CD4-positive, alpha-beta T cell treated with Interleukin-6 at 100 ng/mL for 8 hours (primary cell): ENCODE results near the gene SLC22A7.
A peak's percentile ranks its signal among the peaks of the same experiment; 100 is the strongest.

Source experiments
- DNase-seq: peaks from one replicate; pipeline ENCODE4 v3.0.0-alpha.2; 2020; ENCODE audit warnings: mixed read lengths, low spot score

Gene SLC22A7, protein sequence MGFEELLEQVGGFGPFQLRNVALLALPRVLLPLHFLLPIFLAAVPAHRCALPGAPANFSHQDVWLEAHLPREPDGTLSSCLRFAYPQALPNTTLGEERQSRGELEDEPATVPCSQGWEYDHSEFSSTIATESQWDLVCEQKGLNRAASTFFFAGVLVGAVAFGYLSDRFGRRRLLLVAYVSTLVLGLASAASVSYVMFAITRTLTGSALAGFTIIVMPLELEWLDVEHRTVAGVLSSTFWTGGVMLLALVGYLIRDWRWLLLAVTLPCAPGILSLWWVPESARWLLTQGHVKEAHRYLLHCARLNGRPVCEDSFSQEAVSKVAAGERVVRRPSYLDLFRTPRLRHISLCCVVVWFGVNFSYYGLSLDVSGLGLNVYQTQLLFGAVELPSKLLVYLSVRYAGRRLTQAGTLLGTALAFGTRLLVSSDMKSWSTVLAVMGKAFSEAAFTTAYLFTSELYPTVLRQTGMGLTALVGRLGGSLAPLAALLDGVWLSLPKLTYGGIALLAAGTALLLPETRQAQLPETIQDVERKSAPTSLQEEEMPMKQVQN

DNA sequence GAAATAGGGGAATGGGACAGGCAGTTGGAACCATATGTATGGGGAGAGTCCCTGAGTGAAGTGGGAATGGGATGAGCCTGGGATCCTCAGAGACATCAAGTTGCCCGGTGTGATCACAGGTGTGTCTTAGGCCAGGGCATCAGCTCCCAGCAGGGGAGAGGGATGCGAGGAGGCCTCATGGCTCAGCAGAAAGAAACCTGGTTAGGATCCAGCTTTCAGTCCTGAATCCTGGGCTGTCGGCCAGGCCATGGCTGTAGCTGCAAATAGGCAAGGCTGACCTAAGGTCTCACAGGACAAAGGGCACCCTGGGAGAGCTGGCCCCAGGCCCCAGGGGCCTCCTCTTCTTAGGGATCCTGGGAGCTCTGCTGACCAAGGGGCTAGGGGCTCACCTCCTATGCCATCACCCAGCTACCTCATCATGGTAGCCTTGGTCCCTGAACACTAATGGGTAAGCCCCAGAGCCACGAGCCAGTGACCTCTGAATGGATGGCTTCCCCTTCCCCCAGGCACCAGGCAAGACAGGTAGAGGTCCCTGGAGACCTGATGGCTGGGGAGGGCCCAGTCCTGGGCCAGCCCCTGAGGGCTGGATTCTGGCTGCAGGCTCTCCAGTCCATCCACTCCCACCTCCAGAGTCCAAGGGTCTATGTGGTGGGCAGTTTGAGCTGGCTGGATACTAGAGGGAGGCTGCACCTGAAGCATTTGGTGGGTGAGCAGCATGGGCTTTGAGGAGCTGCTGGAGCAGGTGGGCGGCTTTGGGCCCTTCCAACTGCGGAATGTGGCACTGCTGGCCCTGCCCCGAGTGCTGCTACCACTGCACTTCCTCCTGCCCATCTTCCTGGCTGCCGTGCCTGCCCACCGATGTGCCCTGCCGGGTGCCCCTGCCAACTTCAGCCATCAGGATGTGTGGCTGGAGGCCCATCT lies at the start of gene SLC22A7:
SLC22A7 (plus strand) TSS at position 617 of the 921 bp plus-strand sequence; CDS start at position 716, 99 bp downstream.
- no peak for DNase-seq

DNA sequence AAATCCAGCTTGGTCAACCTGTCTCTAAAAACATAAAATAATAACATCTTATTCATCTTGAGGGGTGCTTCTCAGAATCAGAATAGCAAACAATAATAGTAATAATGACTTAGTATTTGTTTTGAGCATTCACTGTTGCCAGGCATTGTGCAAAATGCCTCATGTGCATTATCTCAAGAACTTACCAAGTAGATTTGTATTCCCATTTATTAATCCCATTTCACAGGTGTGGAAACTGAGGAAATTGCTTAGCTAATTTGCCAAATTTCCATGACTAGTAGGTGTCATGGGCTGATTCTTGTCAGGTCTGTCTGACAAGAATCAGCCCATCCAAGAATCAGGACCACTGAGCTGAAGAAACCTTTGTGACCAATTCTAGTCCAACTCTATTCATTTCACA lies 49.3 kb upstream of the SLC22A7 start:
- DNase-seq, result no peak

DNA sequence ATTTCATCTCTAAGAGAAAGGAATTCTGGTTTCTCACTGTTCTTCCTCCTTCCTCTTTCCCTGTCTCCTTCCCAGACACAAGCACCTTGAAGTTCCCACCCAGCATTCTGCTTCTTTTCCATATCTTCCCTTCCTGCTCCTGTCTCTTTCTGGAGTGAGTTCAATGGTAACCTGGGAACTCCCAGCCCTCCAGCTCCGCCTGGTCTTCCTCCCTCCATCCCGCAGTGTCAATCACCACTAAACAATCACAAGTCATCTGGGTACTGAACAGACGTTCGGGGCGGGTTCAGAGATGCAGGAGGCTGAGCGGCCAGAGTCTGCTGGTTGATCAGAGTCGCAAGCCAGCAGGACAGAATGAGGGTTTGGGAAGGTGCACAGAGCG lies 47.1 kb upstream of the SLC22A7 start:
- DNase-seq, result no peak

- no peak for DNase-seq
These were observed 44.7 kb upstream of the SLC22A7 start for GRCh38 chr6:43253401-43253800.

- no peak for DNase-seq
These were observed 43.8 kb upstream of the SLC22A7 start for GRCh38 chr6:43254138-43254817.

- no peak for DNase-seq
These were observed 43.2 kb upstream of the SLC22A7 start for GRCh38 chr6:43254846-43255245.

- no peak for DNase-seq
These were observed 42.5 kb upstream of the SLC22A7 start for GRCh38 chr6:43255408-43256054.

DNA sequence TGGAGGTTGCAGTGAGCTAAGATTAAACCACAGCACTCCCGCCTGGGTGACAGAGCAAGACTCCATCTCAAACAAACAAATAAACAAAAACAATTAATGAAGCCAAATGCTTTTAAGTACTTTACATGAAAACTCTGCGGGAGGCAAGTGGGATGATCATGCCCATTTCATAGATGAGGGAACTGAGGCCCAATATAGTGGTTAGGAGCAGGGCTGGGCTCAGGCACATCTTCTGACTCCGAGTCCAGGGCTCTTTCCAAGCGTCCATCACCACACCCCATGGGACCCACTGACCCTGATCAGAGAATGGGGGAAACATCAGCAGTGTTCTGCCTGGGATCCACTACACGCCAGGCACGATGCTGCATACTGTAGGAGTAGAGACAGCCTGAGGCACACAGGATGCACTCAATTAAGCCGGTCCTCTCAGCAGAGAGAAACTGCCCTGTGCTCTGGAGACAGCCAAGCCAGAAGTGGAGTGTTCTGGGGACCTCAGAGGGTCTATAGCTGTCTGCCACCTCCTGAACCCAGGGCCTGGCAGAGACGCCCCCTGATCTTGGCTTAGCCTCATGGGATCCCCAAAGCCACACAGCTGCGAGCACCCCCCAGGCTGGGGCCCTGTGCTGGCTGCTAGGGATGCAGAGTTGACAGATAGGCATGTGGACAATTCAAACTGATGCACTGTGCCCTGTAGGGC lies 41.2 kb upstream of the SLC22A7 start:
- no peak for DNase-seq

- DNase-seq, result no peak
These were observed 40.5 kb upstream of the SLC22A7 start for GRCh38 chr6:43257367-43258145.

DNA sequence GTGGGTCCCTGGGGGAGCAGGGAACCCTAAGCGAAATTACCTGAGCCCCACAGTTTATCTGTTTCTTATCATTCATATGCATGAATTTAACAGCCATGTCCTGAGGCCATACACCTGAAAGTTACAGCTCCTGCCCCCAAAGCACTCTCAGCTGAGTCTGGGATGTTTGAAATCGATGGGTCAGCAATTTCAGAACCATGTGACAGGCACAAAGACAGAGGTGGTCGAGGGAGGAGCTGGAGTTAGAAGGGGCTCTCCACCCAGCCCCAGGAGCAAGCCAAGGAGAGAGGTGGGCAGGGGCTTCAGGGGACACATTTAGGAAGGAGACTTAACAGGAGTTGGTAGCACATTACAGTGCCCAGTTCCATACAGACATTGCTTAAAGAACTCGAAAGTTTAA lies 39.9 kb upstream of the SLC22A7 start:
- no peak for DNase-seq

GRCh38 chr6:43258807-43259686 lies 39.0 kb upstream of the SLC22A7 start:
- DNase-seq, result no peak

DNA sequence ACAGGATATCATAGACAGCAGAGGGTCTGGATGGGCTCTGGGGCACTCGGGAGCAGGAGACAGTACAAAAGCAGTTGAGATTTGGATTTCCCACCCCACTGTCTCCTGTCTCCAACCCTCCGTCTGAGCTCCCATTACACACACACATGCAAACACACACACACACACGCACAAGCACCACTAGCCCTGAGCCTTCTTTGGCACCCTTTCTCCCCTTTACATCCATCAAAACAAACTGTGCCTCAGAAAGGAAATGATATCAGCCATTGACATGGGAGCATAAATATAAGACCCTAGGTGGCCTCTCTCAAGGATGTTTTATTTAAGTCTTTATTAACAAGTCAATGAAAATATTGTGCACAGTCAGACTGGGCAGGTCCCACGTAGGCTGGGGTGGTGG lies 37.3 kb upstream of the SLC22A7 start:
- DNase-seq, result no peak

- DNase-seq, result no peak
These were observed 36.9 kb upstream of the SLC22A7 start for GRCh38 chr6:43261198-43261597.

- no peak for DNase-seq
These were observed 35.9 kb upstream of the SLC22A7 start for GRCh38 chr6:43262000-43262779.

- no peak for DNase-seq
These were observed 35.2 kb upstream of the SLC22A7 start for GRCh38 chr6:43262780-43263313.

GRCh38 chr6:43263314-43264178 lies 34.5 kb upstream of the SLC22A7 start:
- peak; percentile 75 for DNase-seq

DNA sequence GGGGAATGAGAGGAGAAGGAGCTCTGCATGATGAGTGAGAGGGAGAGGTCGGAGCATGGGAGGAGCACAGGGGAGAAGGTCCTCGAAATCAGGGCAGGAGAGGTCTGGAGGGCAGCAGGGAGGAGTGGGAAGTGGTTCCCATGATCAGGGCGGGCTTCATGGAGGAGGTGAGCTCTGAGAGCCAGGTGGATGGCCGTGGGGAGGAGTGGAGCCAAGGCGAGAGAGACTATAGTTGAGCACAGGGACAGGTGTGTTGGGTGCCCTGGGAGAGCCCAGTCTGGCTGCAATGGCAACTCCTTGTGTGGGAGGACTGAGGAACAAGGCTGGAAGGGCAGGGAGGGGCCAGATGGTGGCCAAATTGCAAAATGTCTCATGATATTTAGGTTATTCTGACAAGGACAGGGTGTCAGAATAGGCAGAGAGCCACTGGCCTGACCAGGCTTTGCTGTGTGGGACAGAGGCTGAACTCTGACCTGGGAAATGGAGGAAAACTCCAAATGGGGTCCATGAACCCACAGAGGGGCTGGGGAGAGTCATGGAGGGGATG lies 33.4 kb upstream of the SLC22A7 start:
- DNase-seq, result no peak
